ENCODE measurements around the gene PTPRF.
"Not testable (repeated sequence)": the region's sequence is repeated elsewhere in the genome, so short reads cannot be mapped to it uniquely, and the experiment has no call there.

PTPRF gene

GRCh38 chr1:43634721-43635120, 104.0 kb downstream of the PTPRF start:
- no peak for DNase-seq (ENCODE audit: low read depth)

DNA sequence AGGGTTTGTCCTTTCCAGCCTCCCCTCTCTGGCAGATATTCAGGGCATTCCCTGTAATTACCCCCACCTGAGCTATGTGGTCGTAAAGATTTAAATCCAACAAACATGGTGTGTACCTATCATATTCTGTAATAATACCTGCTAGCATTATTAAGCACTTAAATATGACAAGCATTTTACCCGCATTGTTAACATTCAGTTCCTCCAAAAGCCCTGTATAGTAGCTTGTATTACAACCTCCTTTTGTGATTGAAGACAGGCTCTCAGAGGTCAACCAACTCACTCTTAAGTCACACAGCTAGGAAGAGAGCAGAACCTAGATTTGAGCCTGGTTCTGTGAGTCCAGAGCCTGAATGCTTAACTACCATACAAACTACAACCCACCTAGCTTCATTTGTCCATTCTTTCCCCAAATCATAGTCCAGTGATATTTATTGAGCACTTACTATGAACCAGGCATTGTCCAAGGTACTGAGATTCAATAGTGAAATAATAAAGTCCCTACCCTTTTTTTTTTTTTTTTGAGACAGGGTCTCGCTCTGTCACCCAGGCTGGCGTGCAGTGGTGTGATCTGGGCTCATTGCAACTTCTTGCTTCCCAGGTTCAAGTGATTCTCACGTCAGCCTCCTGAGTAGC, 105.4 kb downstream of the PTPRF start:
- no peak for DNase-seq (ENCODE audit: low read depth)

DNA sequence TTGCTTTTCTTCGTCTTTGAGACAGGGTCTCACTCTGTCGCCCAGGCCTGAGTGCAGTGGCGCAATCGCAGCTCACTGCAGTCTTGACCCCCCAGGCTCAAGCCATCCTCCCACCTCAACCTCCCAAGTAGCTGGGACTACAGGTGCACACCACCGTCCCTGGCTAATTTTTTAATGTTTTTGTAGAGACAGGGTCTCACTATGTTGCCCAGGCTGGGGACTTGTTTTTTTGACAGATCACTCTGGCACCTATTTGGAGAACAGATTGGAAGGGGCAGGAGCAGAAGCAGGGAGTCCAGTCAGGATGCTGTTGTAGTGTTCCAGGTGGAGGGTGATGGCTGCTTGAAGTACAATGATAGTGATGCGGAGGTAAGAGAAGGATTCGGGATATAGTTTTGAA, 106.6 kb downstream of the PTPRF start:
- DNase-seq (ENCODE audit: low read depth) = no peak

DNA sequence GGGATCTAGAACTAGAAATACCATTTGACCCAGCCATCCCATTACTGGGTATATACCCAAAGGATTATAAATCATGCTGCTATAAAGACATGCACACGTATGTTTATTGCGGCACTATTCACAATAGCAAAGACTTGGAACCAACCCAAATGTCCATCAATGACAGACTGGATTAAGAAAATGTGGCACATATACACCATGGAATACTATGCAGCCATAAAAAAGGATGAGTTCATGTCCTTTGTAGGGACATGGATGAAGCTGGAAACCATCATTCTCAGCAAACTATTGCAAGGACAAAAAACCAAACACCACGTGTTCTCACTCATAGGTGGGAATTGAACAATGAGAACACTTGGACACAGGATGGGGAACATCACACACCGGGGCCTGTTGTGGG, 107.7 kb downstream of the PTPRF start:
- not testable (repeated sequence) for DNase-seq (ENCODE audit: low read depth)

GRCh38 chr1:43639976-43640794, 109.5 kb downstream of the PTPRF start:
- DNase-seq (ENCODE audit: low read depth) = no peak

GRCh38 chr1:43644558-43644957, 113.9 kb downstream of the PTPRF start:
- DNase-seq (ENCODE audit: low read depth) = no peak

- DNase-seq (ENCODE audit: low read depth) = no peak
Observed at GRCh38 chr1:43645461-43645860, 114.8 kb downstream of the PTPRF start.

GRCh38 chr1:43647331-43647730, 116.6 kb downstream of the PTPRF start:
- DNase-seq (ENCODE audit: low read depth) = not testable (repeated sequence)

- DNase-seq (ENCODE audit: low read depth) = no peak
Observed at GRCh38 chr1:43648221-43648847, 117.7 kb downstream of the PTPRF start.

DNA sequence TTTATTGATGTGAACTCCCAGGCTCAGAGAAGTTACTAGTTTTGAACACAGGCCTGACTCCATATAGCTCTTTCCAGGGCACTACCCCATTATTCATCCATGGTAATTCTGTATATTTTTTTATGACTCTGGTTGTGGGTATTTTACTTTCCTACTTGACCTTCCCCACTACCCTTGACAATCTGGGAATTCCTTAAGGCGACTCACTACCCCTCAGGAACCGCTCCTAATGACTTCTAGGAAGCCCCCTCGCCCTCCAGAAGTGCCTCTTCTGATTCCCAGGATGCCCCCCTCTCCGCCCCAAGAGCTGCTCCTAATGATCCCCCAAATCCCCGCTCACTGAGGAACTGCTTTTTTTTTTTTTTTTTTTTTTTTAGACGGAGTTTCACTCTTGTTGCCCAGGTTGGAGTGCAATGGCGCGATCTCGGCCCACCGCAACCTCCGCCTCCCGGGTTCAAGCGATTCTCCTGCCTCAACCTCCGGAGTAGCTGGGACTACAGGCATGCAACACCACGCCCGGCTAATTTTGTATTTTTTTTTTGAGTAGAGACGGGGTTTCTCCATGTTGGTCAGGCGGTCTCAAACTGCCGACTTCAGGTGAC, 118.3 kb downstream of the PTPRF start:
- no peak for DNase-seq (ENCODE audit: low read depth)

GRCh38 chr1:43650310-43651085, 119.8 kb downstream of the PTPRF start:
- DNase-seq (ENCODE audit: low read depth) = peak; percentile 82

DNA sequence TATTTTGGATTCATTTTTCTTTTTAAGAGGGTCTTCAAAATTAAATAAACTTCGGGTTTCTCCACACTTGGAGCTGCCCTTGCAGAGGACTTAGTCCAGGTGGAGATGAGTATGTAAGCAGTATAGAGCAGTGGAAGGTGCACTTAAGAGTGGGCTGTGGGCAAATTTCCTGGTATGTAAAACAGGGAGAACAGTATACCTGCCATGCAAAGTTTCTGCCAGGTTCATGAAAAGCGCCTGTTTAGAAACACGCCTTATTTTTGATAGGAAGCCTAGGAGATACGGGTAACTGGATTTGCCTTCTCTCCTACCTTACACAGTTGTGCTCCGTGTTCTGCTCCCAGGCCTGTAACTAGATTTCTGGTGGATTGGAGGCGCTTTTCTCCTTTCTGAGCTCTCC, 120.5 kb downstream of the PTPRF start:
- DNase-seq (ENCODE audit: low read depth) = no peak

DNA sequence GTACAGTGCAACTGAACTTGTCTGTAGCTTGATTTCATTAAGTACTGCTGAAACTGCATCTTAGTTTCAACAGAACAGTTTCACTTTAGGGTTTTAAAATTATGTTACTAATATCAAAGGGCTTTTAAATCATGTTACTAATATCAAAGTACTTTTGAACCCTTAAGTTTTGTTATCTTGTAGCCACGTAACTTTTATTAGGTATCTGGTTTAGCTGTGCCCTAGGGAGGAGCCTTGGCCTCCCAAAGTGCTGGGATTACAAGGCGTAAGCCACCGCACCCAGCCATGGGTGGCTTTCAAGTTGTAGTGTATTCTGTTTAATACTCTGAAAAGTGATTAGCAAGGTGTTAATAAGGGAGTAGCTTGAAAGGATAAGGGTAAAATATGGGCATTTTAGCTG, 121.2 kb downstream of the PTPRF start:
- DNase-seq (ENCODE audit: low read depth) = no peak

- no peak for DNase-seq (ENCODE audit: low read depth)
Observed at GRCh38 chr1:43653339-43653738, 122.7 kb downstream of the PTPRF start.

- no peak for DNase-seq (ENCODE audit: low read depth)
Observed at GRCh38 chr1:43653893-43654292, 123.2 kb downstream of the PTPRF start.

- no peak for DNase-seq (ENCODE audit: low read depth)
Observed at GRCh38 chr1:43655953-43656352, 125.3 kb downstream of the PTPRF start.

DNA sequence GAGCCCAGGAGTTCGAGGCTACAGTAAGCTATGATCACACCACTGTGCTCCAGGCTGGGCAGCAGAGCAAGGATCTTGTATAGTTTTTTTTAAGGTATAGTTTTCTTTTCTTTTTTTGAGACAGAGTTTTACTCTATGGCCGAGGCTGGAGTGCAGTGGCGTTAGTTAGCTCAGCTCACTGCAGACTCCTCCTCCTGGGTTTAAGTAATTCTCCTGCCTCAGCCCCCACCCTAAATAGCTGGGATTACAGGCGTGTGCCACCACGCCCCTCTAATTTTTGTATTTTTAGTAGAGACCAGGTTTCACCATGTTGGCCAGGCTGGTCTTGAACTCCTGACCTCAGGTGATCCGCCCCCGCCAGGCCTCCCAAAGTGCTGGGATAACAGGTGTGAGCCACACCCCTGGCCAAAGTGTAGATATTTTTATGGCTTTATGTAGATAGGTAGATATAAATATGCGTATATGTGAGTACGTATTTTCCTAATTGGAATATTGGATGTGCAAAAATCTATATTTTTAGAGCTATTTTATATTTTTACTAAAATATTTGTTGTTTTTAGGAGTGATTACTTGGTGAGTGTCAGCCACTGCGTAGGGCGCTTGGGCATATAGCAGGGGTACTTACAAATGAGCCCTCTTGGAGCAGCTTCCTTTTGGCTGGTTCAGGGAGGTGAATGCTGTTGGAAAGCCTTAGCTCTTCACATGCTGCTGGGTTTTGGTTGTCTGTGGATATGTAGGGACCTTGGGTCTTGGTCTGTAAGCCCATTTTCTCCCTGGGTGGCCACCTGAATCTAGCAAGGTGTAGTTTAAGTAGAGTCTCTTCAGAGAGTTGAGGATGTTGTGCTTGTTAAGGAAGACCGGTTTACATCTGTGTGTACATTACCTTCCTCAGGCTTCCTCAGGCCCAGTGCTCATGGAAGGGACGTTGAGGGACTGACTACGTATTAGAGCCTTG, 128.8 kb downstream of the PTPRF start:
- no peak for DNase-seq (ENCODE audit: low read depth)

DNA sequence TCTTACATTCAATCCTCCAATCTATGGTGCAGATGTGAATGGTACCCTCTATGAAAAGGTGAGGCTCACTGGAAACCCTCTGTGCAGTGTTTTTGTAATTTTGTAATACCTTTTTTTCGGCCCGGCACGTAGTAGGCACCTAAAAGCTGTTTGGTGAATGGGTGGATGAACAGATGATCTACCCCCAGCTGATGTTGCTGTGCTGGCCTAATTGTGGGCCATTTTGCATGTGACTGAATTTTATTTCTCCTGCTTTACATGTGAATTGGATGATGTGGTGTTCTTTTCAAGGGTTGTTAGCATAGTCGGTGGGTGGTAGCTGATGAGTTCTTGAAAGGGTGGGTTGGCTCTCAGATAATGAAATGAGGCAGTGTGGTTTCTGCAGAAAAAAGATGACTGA, 129.7 kb downstream of the PTPRF start:
- DNase-seq (ENCODE audit: low read depth) = no peak

- DNase-seq (ENCODE audit: low read depth) = no peak
Observed at GRCh38 chr1:43664369-43664768, 133.7 kb downstream of the PTPRF start.

DNA sequence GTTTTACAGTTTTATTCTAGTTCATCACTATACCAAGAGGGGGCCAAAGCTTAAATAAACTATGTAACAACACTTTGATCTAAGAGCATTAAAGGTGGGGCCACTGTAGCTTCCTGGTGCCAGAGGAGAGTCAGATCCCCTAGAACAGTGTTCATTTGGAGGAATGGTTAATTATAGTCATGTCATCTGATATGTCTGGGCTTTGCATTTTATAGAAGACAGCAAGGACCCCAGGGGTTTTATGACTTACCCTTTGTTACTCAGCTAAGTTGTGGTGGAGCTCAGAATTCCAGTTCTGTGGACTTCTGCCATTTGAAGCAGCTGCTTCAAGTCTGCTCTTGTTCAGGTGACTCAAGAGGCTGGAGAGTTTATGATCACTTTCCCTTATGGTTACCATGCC, 135.9 kb downstream of the PTPRF start:
- DNase-seq (ENCODE audit: low read depth) = no peak

DNA sequence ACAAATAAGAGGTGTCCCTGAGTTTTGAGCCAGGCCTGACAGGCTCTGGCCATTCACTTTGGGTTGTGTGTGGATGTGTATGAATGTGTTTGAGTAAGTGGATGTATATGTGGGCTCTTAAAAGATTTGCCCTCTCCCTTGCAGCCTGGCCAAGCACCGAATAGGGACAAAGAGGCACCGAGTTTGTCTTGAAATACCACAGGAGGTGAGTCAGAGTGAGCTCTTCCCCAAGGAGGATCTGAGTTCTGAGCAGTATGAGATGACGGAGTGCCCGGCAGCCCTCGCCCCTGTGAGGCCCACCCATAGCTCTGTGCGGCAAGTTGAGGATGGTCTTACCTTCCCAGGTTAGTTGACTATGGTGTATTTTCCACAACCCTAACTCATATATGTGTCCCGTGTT, 138.3 kb downstream of the PTPRF start:
- DNase-seq (ENCODE audit: low read depth) = no peak
